HT1080 (cell line): ENCODE data around the gene IL22RA1. TPM values are rescaled to one million over a fixed set of nuclear protein-coding genes. Genes with fewer than 3 reads are reported as not detected.

Experiments used
- DNase-seq: peaks from one replicate; pipeline ENCODE4 v3.0.0-alpha.2; 2015; ENCODE audit warnings: low read depth
- total RNA-seq: library from RNA; depleted of rRNA; stranded (reverse); fragments of >200 nt; shearing (Covaris generic); gene quantifications from 2 replicates; pipeline ENCODE4 v1.2.3, GENCODE V29; 2014

The IL22RA1 gene
- total RNA-seq, 1 experiment from 2014 or later = 0.64 TPM

GRCh38 chr1:24167008-24167407 is 24.1 kb upstream of the IL22RA1 start:
- no peak for DNase-seq

GRCh38 chr1:24165500-24165899 is 22.6 kb upstream of the IL22RA1 start:
- DNase-seq = no peak

GRCh38 chr1:24164004-24164403 is 21.1 kb upstream of the IL22RA1 start:
- no peak for DNase-seq

- DNase-seq = no peak
Measured at GRCh38 chr1:24162201-24162600, 19.3 kb upstream of the IL22RA1 start.

GRCh38 chr1:24161270-24161669 is 18.3 kb upstream of the IL22RA1 start:
- no peak for DNase-seq

GRCh38 chr1:24159366-24159765 is 16.4 kb upstream of the IL22RA1 start:
- no peak for DNase-seq

- DNase-seq = peak; percentile 28
Measured at GRCh38 chr1:24157918-24158481, 15.1 kb upstream of the IL22RA1 start.

- no peak for DNase-seq
Measured at GRCh38 chr1:24156542-24157260, 13.8 kb upstream of the IL22RA1 start.

- DNase-seq = no peak
Measured at GRCh38 chr1:24155011-24155782, 12.3 kb upstream of the IL22RA1 start.

GRCh38 chr1:24154215-24154614 is 11.3 kb upstream of the IL22RA1 start:
- no peak for DNase-seq

- DNase-seq = no peak
Measured at GRCh38 chr1:24152631-24153494, 9.9 kb upstream of the IL22RA1 start.

- no peak for DNase-seq
Measured at GRCh38 chr1:24151175-24151533, 8.2 kb upstream of the IL22RA1 start.

GRCh38 chr1:24150234-24151174 is 7.6 kb upstream of the IL22RA1 start:
- peak; percentile 84 for DNase-seq

- peak; percentile 81 for DNase-seq
Measured at GRCh38 chr1:24149866-24150233, 6.9 kb upstream of the IL22RA1 start.

- no peak for DNase-seq
Measured at GRCh38 chr1:24147816-24148215, 4.9 kb upstream of the IL22RA1 start.

GRCh38 chr1:24147194-24147593 is 4.3 kb upstream of the IL22RA1 start:
- DNase-seq = no peak

- DNase-seq = no peak
Measured at GRCh38 chr1:24141311-24141997, 1.5 kb downstream of the IL22RA1 start.

- no peak for DNase-seq
Measured at GRCh38 chr1:24140741-24141181, 2.2 kb downstream of the IL22RA1 start.

GRCh38 chr1:24139841-24140425 is 3.0 kb downstream of the IL22RA1 start:
- no peak for DNase-seq

GRCh38 chr1:24139222-24139489 is 3.8 kb downstream of the IL22RA1 start:
- no peak for DNase-seq
